Suppressor macrophage (primary cell): Measurements from ENCODE around the gene KCNIP1.

ENCODE experiments used
- DNase-seq, 4 experiments: peaks; one replicate each; pipeline ENCODE4 v3.0.0-alpha.2; 2020 to 2022

KCNIP1 gene

DNA sequence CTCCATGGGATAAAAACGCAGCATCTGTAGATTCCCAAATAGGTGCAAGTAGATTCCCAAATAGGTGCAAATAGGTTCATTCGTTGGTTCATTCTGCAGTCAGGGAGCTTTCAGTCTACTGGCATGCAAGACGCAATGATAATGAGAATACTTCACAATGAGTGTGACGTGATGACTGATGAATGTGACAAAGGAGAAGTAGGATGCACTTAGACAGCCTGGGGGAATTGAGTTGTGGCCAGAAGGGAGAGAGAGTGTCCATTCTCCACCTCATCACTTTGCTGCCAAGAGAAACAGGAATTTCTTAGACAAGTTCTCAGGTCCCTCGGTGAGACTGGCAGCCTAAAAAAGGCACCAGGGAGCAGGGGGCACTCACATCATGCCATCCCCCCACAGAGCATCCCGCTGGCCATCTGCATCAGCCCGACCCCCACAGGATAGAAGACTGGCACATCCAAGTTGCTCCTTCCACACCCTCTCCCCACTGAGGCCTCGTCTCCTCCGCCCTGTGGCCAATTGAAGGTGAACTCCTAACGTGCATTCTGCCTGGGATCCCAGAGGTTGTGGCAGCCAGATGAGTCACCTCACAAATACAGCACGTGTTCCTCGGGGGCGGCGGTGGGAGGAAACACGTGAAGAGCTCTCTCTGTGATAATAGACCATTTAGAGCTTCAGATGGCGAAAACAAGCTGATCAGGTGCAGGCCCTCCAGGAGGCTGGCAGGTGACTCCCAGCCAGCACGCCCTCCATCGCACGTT, 19.9 kb upstream of the KCNIP1 start:
- DNase-seq, result peak; percentile 51 to 74 (median 63)

GRCh38 chr5:170484459-170484831, 19.4 kb upstream of the KCNIP1 start:
- DNase-seq, result no peak

- peak; percentile 39 to 74 (median 66) for DNase-seq
Measured at GRCh38 chr5:170484847-170485615, 18.8 kb upstream of the KCNIP1 start.

GRCh38 chr5:170485616-170485911, 18.3 kb upstream of the KCNIP1 start:
- DNase-seq, result no peak

GRCh38 chr5:170486371-170486770, 17.4 kb upstream of the KCNIP1 start:
- DNase-seq, result no peak

DNA sequence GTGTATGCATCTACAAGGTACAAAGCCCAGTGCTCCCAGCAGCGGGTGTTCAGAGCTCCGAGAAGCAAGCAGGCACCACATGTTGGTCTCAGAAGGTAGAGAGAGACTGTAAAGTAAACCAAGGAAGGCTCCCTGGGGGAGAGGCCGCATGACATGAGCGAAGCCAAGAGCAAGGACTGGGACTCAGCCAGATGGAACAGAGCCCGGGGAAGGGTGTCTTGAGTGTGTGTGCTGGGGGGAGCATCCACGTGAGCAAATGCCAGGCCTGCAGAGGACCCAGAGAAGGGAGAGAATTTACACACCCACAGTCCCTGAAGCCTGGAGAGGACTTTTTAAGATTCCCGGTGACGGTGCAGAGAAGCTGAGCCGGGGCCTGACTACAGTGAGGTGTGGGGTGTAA, 15.2 kb upstream of the KCNIP1 start:
- no peak for DNase-seq

- DNase-seq, result no peak
Measured at GRCh38 chr5:170489199-170489598, 14.6 kb upstream of the KCNIP1 start.

GRCh38 chr5:170490381-170490780, 13.4 kb upstream of the KCNIP1 start:
- DNase-seq, result no peak

GRCh38 chr5:170491479-170491878, 12.3 kb upstream of the KCNIP1 start:
- DNase-seq, result peak; percentile 71 to 94 (median 84)

DNA sequence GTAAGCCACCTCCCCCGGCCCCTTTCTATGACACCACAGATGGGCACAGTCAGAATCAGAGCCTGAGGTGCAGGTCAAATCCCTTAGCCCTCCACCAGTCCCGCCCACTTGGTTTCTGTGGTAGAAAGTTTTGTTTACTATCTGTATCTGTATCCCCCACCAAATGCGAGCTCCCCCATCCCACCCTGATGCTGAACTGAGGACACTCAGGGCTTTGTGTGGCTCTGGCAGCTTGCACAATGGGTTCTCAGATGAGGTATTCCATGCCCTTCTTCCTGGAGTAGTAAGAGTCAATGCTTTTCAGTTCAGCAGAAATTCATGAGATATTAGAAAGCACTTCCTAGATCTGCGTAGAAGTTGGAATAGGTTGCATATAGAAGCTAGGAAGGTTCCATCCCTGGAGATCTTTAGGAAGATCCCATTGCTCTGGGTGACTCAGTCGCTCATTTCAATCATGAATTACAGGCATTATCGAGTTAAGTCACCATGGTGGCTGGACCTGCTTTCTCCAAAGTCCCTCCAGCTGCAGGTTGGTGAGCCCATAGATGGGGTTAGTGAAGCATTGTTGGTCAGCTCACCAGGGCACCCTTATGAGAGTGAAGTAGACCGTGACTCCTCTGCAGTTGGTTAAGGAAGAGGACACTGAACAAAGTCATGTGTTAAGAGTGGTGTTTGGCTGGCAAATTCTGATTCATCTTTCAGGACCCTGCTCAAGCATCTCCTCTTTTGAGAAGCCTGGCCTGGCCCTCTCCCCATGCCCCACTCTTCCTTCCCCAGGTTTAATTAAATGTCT, 10.6 kb upstream of the KCNIP1 start:
- DNase-seq, result no peak

- no peak for DNase-seq
Measured at GRCh38 chr5:170494041-170494440, 9.8 kb upstream of the KCNIP1 start.

DNA sequence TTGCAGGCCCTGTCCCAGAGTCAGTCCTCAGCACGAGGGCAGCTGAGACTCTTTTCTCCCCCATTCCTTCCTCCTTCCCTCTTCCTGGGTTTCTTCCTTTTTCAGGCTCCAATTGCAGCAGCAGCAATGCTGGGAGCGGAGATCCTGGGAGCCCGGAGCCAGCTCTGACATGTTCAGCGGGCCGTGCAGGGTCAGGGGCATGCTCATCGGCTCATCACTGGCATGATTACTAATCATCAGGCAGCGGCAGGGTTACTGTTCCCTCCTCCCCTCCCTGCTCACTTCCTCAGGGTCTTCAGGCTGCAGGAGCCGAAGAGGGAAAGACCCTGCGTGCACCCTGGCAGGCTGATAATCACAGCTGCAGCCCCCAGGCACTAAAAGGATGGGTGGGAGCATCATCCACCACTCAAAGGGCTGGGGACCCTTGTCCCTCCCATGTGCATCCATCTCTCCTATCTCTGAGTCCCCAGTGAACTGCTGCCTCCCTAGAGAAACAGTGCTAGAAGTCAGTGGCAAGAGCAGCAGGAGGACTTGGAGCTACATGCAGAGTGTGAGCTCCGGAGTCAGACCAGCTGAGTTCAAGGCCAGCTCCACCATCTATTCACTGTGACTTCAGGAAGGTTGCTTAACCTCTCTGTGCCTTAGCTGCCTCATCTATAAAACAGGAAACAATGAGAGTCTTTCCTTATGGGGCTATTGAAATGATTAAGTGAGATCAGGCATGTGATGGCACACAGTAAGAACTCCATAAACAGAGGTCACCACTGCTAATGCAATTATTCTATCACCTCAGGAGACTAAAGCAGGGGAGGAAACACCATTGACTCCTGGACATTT, 7.8 kb upstream of the KCNIP1 start:
- peak; percentile 55 to 76 (median 64) for DNase-seq

DNA sequence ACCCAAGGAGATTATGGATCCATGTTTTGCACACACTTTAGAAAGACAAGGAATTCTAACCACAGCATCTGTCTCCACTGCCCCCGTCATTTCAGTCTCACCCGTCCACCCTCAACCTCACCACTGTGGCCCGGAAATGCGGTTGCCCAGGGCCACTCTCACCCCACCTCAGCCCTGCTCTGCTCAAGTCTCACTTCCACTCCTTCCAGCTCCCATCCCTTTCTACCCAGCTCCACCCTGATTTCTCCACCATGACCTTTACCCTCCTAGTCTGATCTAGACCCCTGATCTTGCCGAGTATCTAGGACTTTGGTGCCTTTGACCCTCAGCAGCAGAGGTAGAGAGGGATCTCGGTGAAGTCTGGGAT, 7.2 kb upstream of the KCNIP1 start:
- no peak for DNase-seq

DNA sequence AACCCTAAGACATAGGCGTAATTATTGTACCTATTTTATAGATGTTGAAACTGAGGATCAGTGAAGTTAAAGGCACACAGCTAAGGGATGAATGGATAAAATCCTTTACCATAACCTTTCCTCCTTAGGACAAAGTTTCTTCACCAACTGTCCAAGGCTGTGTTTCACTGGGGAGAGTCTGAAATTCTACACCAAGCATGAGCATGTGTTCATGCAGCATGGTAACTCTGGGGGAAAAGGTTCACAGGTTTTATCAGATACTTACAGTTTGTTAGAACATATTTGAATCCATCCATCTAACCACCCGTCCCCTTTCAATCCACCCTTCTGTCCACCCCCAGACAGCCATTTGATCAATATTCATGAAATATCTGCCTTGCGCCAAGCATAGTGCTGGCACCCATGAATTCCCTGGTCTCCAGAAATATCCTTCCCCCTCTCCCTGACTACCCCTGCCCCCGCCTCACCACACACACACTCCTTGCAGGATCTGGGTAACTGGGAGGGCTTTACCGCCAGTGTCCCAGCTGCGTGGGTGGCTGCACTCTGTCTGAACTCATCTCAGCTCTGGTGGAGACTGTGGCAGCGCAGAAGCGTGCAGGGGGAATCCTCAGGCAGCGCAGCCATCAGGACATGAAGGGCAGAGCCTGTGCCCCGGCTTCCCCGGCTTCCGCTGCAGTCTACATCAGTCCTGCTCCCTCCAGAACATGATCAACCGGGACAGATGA, 6.3 kb upstream of the KCNIP1 start:
- peak; percentile 24 to 62 (median 48) for DNase-seq

- DNase-seq, result no peak
Measured at GRCh38 chr5:170498811-170499351, 4.9 kb upstream of the KCNIP1 start.

- DNase-seq, result no peak
Measured at GRCh38 chr5:170499621-170500020, 4.2 kb upstream of the KCNIP1 start.

- no peak for DNase-seq
Measured at GRCh38 chr5:170501361-170501760, 2.5 kb upstream of the KCNIP1 start.

DNA sequence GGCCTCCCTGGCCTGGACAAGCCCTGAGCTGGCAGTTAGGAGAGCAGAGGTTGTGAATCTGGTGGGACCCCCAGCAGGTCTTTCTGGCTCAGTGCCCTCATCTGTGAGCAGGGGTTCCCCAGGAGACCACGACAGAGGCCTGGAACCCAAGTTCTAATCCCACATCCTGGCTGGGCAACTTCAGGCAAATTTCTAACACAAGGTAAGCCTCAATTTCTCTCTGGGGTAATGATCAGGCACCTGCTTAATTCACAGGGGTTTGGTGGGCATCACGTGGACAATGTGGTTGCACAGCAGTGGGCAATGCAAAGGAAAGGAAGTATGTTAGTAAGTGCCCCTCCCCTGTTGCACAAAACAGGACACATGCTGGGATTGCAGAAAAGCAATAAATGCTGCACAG, 1.9 kb upstream of the KCNIP1 start:
- no peak for DNase-seq

DNA sequence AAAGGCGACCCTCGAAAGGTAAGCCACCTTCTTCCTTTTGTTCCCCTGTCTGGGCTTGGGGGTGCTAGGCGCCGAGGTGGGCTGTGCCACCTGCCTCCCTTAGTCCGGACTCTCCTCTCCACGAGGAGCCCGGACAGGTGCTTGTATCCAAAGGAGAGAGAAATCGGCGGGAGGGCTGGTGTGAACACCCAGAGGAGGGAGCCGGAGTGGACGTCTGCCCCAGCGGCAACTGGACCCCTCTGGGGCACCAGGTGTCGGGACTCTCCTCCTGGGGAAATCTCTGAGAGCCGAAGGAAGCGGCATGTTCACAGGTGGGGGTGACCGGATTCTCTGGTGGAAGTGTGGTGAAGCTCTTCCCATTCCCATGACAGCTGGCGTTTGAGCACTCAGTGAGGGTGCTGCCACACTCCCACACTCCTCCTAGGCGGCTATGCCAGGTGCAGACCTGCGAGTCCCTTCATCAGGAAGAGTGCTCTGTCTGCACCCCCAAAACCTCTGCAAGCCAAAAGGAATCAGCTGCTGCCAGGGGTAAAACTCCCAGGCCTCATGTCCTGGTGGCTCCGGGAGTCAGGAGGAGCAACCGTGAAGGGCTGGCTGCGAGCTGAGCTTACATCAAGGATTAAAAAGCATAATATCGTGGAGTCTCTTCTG, 921 bp downstream of the KCNIP1 start:
- DNase-seq, result no peak

GRCh38 chr5:170508036-170508435, 4.2 kb downstream of the KCNIP1 start:
- DNase-seq, result no peak
